MCF 10A (cell line): Measurements from ENCODE around the gene ZFP64. TPM values are rescaled to one million over a fixed set of nuclear protein-coding genes. Genes with fewer than 3 reads are reported as not detected.
"Not testable (repeated sequence)": the region's sequence is repeated elsewhere in the genome, so short reads cannot be mapped to it uniquely, and the experiment has no call there.

ENCODE experiments used
- BruUV-seq: library from RNA; stranded (reverse); fragments of 400-500 nt; replicated peaks from 2 replicates; lab custom pipeline; 2021; lab: Mats Ljungman, UMichigan
- CTCF ChIA-PET: fragments of 300-600 bp; sonication (Branson Sonifier 250); formaldehyde crosslinking; extraction: SDS; loops from one replicate; lab custom pipeline; 2021; ENCODE audit warnings: antibody characterized with exemption, inconsistent platforms; lab: Yijun Ruan, JAX
- POLR2A ChIA-PET: fragments of 300-600, 350-650 bp; sonication (Branson Sonifier 250); formaldehyde crosslinking; extraction: SDS; loops from one replicate; lab custom pipeline; 2020; ENCODE audit warnings: antibody characterized with exemption, inconsistent platforms; lab: Yijun Ruan, JAX
- DNase-seq: peaks from one replicate; pipeline ENCODE4 v3.0.0-alpha.2; 2018; ENCODE audit not compliant: unreplicated experiment
- H3K27ac Mint-ChIP-seq: one replicate; pipeline ENCODE4 v1.8.0; 2022; ENCODE audit warnings: mild to moderate bottlenecking, low read depth, mixed read lengths; ENCODE audit not compliant: unreplicated experiment
- H3K27me3 Mint-ChIP-seq: one replicate; pipeline ENCODE4 v1.8.0; 2022; ENCODE audit warnings: mixed read lengths; ENCODE audit not compliant: insufficient read depth, unreplicated experiment
- H3K36me3 Mint-ChIP-seq: one replicate; pipeline ENCODE4 v1.8.0; 2022; ENCODE audit warnings: mild to moderate bottlenecking, moderate library complexity, mixed read lengths; ENCODE audit not compliant: insufficient read depth, unreplicated experiment
- H3K4me1 Mint-ChIP-seq: one replicate; pipeline ENCODE4 v1.8.0; 2022; ENCODE audit warnings: mixed read lengths; ENCODE audit not compliant: insufficient read depth, unreplicated experiment
- H3K4me3 Mint-ChIP-seq: one replicate; pipeline ENCODE4 v1.8.0; 2022; ENCODE audit warnings: mild to moderate bottlenecking, moderate library complexity, mixed read lengths; ENCODE audit not compliant: unreplicated experiment
- H3K9me3 Mint-ChIP-seq: one replicate; pipeline ENCODE4 v1.8.0; 2022; ENCODE audit warnings: mixed read lengths; ENCODE audit not compliant: unreplicated experiment
- CTCF ChIP-seq: fragments of 200-600 bp; IDR thresholded peaks from one replicate; pipeline ENCODE4 v1.8.0; 2022; ENCODE audit warnings: antibody characterized with exemption, mild to moderate bottlenecking; ENCODE audit not compliant: unreplicated experiment
- intact Hi-C: fragments of 100-400 bp; cut with micrococcal nuclease; formaldehyde crosslinking; loops from 2 replicates; pipeline ENCODE4 v1.14.1; 2022
- total RNA-seq: library from RNA; stranded (reverse); gene quantifications from 2 replicates; pipeline ENCODE4 v1.2.3, GENCODE V29; 2022

Gene ZFP64
- total RNA-seq, 1 experiment from 2014 or later, result 13.0 TPM

DNA sequence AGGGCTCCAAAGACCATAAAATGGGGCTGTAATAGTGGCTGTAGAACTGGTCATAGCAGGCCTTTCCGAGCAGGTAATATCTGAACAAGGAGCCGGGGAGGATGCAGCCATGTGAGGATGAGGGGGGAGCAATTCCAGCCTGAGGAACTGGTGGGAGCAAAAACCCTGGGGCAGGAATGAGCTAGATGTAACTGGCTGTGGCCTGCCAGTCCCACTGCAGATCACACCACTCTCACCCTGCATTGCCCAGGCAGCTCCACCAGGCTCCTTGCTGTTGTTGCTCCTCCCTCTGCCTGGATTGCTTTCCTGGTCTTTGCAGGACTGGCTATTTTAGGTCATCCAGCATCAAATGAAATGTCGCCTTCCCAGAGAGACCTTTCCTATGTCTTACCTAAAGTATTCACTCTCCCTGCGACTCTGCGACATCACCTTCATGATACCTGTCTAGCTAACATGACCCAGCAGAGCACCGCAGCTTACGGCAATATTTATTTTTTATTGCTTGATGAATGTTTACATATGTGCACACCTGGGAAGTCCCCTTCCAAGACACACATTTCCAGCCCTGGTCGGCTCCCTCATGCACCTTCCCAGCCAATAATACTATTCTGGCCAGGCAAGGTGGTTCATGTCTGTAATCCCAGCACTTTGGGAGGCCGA, 2.4 kb upstream of the ZFP64 start:
- no peaks in the 10 kb centered on the region for H3K9me3 Mint-ChIP-seq
- intact Hi-C loops, result no loop called here

DNA sequence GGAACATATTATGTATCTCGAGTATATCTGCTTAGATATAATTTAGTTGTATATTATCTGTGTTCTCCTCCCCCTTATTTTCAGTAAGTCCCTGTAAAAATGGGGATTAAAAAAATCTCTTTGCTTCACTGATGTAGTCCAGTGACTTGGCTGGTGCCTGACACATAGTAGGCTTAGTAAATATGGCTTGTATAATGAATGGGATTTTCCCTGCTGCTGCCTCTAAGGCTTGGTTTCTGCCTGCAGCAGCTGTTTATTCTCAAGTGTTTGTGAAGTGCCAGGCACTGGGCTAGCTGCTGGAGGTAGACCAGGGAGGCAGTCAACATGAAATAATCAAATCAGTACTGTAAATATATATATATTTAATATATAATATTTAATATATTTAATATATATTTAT, 1.6 kb upstream of the ZFP64 start:
- Mint-ChIP-seq H3K27me3 (no peaks in the 10 kb centered on the region), H3K4me1 (peaks cover 14% of the 10 kb centered on the region), H3K27ac (no peak overlapping the region), H3K9me3 (no peaks in the 10 kb centered on the region), H3K4me3 (peak overlapping the region; percentile 94), H3K36me3 (no peaks in the 10 kb centered on the region)
- CTCF ChIA-PET, result interaction anchor here (0.6 to 2.3 kb wide), 3 partner anchors 8 to 1089 kb away, joined by 3 to 8 read pairs (median 4); no protein-coding TSS in a partner anchor
- BruUV-seq, result no TSS peak
- intact Hi-C loops, result no loop called here
- TF ChIP-seq CTCF, result no peak
- POLR2A ChIA-PET, result interaction anchor here (0.6 to 3.5 kb wide), 4 partner anchors 8 to 1870 kb away, joined by 3 to 20 read pairs (median 6); no protein-coding TSS in a partner anchor
- DNase-seq, result no peak

More for the DNA sequence above, 2.4 kb upstream of the ZFP64 start:
- CTCF ChIA-PET, result interaction anchor here (0.5 to 0.6 kb wide), 2 partner anchors 60 to 1352 kb away, joined by 3 read pairs; no protein-coding TSS in a partner anchor
- Mint-ChIP-seq H3K27me3 (no peaks in the 10 kb centered on the region), H3K36me3 (no peaks in the 10 kb centered on the region), H3K27ac (no peak overlapping the region), H3K4me3 (no peak overlapping the region), H3K4me1 (peaks cover 14% of the 10 kb centered on the region)
- POLR2A ChIA-PET, result no interaction called here
- TF ChIP-seq CTCF, result no peak
- no peak for DNase-seq
- no TSS peak for BruUV-seq

GRCh38 chr20:52192719-52193007, 1.1 kb upstream of the ZFP64 start:
- Mint-ChIP-seq H3K4me3 (peak overlapping the region; percentile 94), H3K4me1 (peaks cover 14% of the 10 kb centered on the region)
- H3K27ac Mint-ChIP-seq, intact Hi-C loops, DNase-seq, H3K9me3 Mint-ChIP-seq, BruUV-seq, H3K36me3 Mint-ChIP-seq, H3K27me3 Mint-ChIP-seq: not testable (repeated sequence)
- ChIA-PET POLR2A (interaction anchor here (0.6 to 3.5 kb wide), 4 partner anchors 8 to 1871 kb away, joined by 3 to 20 read pairs (median 6); no protein-coding TSS in a partner anchor), CTCF (interaction anchor here (0.6 to 2.3 kb wide), 6 partner anchors 9 to 1090 kb away, joined by 3 to 8 read pairs (median 4); no protein-coding TSS in a partner anchor)

DNA sequence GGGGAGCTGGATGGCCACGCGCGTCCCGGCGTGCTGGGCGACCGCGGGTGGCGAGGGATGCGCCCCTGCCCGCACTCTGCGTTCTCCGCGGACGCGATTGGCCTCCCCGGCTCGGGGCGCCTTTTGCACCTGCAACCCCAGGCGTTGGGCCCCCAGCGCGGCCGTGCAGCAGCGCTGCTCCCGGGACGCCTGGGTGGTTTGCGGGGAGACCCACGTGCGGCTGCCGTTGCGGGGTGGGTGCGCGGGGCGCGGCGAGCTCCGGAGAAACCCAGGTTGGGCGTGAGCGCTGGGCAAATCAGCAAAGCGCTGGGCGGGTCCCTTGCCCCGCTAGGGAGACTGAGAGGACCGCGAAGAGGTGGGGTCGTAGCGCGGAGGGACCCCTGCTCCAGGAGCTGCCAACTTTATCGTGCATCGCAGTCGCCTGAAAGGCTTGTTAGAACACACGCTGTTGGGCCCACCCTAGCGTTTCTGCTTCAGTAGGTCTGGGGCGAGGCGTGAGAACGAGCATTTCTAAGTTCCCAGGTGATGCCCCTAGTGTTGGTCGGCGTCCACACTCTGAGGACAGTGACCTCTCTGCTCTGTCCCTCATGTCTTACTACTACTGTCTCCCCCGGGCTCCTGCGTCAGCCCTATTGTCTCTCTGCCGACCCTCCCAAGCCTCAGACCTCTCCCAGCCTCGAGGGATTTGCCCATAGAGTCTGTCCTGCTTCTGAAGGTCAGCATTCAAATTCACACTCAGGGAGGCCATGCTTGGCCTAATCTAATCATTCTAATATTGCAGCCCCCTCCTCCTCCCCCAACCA, 538 bp upstream of the ZFP64 start:
- BruUV-seq, result no TSS peak

More for the DNA sequence above, 538 bp upstream of the ZFP64 start:
- H3K4me3 Mint-ChIP-seq, result peak overlapping the region; percentile 94
- H3K27me3 Mint-ChIP-seq, result no peaks in the 10 kb centered on the region
- peak; percentile 53 for DNase-seq
- POLR2A ChIA-PET, result interaction anchor here (0.6 to 3.5 kb wide), 16 partner anchors 9 to 1871 kb away, joined by 3 to 20 read pairs (median 3); no protein-coding TSS in a partner anchor
- H3K9me3 Mint-ChIP-seq, result no peaks in the 10 kb centered on the region
- peak overlapping the region; percentile 91 for H3K27ac Mint-ChIP-seq
- intact Hi-C loops, result no loop called here
- no peaks in the 10 kb centered on the region for H3K36me3 Mint-ChIP-seq
- H3K4me1 Mint-ChIP-seq, result peaks cover 14% of the 10 kb centered on the region
- TF ChIP-seq CTCF, result peak; percentile 14
- CTCF ChIA-PET, result interaction anchor here (0.6 to 2.3 kb wide), 16 partner anchors 9 to 1909 kb away, joined by 3 to 8 read pairs (median 4); no protein-coding TSS in a partner anchor
